Measurements from ENCODE around the gene ZNF549. TPM values are rescaled to one million over a fixed set of nuclear protein-coding genes. Genes with fewer than 3 reads are reported as not detected.

The ZNF549 gene
- total RNA-seq: 3.8 and 3.9 TPM in 2 replicates

DNA sequence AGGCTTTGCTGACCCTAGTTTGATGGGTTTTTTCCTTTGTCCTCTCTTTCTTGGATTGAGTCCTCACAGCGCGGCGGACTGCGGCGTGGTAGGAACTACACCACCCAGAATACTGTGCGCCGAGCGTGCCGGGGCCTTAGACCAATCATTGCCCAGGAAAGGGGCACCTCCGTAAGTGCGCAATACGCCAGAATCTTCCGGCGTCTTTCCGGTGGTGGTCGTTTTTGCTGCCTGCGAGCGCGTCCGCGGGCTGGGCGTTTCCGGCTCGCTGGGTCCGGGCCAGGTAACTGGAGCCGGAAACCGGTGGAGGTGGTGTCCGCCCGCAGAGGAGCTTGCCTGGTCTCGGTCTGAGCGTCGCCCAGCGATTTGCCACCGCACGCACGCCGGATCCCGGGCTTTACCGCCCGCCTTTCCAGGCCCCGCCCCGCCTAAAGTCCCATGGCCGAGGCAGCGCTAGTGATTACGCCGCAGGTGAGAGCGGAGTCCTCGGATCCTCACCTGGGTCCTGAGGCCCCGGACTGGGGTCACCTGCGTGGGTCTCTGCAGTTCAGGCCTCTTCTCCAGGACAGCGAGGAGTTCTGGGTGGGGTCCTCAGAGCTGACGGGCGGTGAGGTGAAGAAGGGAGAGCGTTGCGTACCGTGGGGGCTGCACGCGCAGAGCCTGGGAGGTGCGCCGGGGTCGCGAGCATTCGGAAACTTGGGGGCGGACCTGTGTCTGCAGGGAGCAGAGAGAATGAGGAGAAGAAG lies at the start of gene ZNF549:
Gene ZNF549 (plus strand): TSS at position 221 of the 746 bp plus-strand sequence. CDS start 218 bp downstream, at position 439.

DNA sequence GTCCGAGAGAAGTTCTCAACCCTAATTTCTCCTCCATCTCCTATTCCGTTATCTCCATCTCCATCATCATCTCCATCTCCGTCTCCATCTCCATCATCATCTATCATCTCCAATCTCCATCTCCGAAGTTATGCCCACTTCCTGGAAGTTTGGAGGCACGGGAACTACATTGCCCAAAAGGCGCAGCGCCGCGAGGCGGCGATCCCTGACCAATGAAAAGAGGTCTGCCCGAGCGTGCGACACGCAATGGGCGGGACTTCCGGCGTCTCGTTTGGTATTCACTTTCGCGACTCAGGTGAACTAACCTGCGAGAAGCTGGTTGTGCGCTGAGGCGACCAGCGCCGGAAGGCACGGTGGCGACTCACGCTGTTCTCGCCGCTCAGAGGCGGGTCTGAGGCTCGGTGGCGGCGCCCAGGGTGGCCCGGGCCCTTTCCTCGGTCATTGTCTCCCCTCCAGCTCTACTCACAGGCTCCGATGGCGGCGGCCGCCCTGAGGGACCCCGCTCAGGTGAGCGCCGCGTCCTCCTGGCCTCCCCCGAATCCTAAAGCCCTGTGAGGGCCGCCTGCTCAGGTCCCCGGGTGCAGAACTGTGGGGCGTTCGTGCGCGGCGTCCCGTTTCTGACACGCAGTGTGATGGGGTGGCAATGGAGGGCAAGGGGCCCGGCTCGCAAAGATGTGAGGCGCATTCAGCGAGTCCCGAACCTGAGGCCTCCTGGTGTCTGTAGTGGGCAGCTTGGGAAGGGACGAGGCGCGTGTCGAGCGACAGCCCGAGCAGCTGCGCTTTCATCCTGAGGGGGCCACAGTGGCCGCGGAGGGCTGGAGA lies 39.5 kb upstream of the ZNF549 start, which contains the start of gene ZNF419:
Gene ZNF419 (plus strand): TSS at position 274 of the 822 bp plus-strand sequence. CDS start 201 bp downstream, at position 475.

DNA sequence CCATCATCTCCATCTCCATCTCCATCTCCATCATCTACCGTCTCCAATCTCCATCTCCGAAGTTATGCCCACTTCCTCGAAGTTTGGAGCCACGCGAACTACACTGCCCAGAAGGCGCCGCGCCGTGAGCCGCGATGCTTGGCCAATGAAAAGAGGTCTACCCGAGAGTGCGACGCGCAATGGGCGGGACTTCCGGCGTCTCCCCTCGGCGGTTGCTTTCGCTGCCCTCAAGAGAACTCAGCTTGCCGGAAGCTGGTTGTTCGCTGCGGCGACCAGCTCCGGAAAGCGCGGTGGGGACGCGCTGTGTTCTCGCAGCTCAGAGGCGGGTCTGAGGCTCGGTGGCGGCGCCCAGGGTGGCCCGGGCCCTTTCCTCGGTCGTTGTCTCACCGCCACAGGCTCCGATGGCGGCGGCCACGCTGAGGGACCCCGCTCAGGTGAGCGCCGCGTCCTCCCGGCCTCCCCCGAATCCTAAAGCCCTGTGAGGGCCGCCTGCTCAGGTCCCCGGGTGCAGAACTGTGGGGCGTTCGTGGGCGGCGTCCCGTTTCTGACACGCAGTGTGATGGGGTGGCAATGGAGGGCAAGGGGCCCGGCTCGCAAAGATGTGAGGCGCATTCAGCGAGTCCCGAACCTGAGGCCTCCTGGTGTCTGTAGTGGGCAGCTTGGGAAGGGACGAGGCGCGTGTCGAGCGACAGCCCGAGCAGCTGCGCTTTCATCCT lies 27.3 kb upstream of the ZNF549 start, which contains the start of gene ZNF773:
Gene ZNF773 (plus strand): TSS at position 259 of the 716 bp plus-strand sequence. CDS start 143 bp downstream, at position 402.

DNA sequence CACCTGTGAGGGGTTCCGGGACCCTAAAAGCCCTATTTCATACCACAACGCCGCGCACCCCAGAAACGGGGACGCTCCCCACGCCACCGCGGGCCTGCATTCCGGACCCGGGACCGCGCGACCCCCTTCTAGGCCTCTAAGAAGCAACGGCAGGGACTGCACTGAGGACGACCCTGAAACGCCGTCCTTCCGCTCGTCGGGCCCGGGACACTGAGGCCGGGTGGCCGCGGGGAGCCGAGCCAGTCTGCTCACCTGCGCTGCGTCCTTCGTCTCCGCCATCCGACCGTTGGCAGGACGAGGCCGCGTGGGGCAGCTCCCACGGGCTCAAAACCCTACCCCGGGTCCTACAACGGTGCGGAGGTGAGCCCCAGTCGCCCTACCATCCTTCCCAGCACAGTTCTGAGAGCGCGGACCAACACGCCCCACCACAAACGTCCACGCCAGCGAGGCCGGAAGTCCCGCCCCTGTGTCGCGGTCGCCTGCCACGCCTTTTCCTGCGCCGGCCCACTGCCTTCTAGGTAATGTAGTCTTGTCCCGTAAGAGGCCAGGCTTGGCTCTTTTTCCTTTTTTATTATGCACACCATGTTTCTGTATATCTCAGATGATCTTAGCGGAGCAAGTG lies 32.4 kb downstream of the ZNF549 start, which contains the start of gene ZNF550:
Gene ZNF550 (minus strand): TSS at position 460 of the 622 bp plus-strand sequence. CDS start 181 bp downstream, at position 279.

DNA sequence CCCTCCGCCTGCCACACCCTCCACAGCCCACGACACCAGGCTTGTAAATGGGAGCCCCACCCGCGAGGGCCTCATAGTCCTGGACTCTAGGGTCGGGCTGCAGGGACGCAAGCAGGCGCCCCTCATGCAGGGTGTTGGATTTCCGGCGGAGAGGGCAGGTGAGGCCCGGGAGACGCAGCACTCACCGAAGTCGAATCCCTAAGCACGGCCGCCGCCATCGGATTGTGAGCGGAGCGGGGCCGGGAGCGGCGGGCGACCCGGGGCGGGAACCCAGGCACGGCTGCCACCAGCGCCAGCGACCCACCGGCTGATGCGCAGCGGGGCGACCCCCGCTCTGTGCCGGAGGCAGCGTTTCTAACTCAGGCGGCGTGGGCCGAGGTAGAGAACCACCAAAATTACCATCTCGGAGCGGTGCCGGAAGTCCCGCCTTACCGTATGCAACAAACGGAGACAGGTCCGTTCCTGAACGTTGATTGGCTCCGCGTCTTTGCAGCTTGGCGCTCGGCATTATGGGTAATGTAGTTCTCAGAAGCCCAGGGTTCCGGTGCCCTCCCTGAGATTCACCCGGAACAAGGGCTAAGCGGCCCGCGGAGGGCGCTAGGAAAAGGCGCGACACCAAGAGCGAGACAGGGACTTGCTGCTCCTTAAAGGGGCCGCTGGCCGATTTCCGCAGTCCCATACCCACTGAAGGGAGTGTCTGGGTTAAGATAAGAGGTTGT lies 51.5 kb downstream of the ZNF549 start, which contains the start of gene ZNF416:
Gene ZNF416 (minus strand): TSS at position 425 of the 719 bp plus-strand sequence. CDS start 207 bp downstream, at position 218.

DNA sequence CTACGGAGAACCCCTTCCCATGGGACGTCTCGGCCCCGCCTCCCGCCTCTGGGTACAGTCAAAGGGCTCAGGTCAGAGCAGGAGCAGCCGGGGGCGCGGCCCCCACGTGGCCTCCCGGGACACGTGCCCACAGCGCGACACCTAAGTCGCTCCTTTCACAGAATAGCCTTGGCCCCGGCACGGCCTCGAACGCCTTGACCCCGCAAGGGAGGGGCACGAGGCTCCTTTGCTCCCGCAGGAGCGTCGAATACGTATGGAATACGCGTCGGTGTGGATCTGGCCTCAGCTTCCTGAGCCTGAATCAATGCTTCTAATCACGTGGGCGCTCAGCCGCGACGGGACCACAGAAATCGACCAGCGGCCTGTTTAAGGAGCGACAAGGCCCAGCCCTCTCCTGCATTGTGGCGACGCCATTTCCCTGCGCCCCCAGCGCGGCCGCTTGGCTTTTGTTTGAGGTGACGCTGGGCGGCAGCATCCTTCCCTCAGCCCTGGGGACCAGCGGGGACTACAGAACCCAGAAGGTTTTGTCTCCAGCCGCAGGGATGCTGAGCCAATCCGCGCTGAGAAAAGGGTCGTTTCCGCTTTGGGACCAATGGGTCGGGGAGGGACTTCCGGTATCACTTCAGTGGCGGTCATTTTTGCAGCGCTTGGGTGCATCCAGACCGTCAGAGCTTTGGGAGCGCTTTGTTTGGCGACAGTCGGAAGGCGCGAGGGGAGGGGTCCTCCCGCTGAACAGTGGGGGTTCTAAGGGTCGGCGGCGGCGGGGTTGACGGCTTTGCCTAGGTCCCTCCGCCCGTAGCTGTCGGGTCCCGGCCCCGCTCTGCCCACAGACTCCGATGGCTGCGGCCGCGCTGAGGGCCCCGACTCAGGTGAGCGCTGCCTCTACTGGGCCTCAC lies 56.6 kb downstream of the ZNF549 start, which contains the start of gene ZIK1:
Gene ZIK1 (plus strand): TSS at position 625 of the 896 bp plus-strand sequence. CDS start 212 bp downstream, at position 837.

DNA sequence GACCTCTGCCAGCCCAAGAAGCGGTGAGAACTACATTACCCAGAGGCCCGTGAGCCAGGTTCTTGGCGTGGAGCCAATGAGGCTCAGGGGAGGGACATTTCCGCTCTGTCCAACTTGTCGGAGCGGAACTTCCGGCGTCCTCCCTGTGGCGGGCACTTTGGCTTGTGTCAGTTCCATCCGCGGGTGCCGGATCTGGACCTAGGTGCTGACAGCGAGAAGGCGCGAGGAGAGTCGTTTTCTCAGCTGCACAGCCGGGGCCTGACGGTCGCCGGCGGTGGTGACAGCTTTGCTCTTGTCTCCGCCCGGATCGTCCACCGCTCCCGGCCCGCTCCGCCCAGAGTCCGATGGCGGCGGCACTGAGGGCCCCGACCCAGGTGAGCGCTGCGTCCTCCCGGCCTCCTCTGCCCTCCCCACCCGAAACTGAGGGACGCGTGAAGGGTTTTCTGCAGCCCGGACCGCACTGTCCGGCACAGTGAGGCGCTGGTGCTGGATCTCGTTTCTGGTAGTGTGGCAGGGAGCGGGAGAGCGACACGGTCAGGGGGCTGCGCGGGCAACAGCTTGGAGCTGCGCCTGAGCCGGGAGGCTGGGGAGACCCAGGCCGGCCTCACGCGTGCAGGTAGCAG lies 72.7 kb downstream of the ZNF549 start, which contains the start of gene ZNF530:
Gene ZNF530 (plus strand): TSS at position 125 of the 623 bp plus-strand sequence. CDS start 4,461 bp downstream, outside the sequence.

Other genes with a start within 250 kb of the ZNF549 start
- gene ZNF460, start 246.9 kb upstream of the ZNF549 start, total RNA-seq: 26.8 and 33.3 TPM in 2 replicates
- 3.7 and 4.6 TPM in 2 replicates for gene ZNF543, start 206.9 kb upstream of the ZNF549 start, total RNA-seq
- gene ZNF304, start 176.1 kb upstream of the ZNF549 start, total RNA-seq: 5.4 and 6.5 TPM in 2 replicates
- 25.3 and 28.2 TPM in 2 replicates for gene TRAPPC2B, start 163.8 kb upstream of the ZNF549 start, total RNA-seq
- 2.1 and 3.8 TPM in 2 replicates for gene ZNF547, start 163.8 kb upstream of the ZNF549 start, total RNA-seq
- 14.4 and 28.1 TPM in 2 replicates for gene ZNF548, start 137.5 kb upstream of the ZNF549 start, total RNA-seq
- 1.9 and 4.3 TPM in 2 replicates for gene ZNF17, start 116.2 kb upstream of the ZNF549 start, total RNA-seq
- gene ZNF749, start 92.0 kb upstream of the ZNF549 start, total RNA-seq: 6.3 and 6.5 TPM in 2 replicates
- gene VN1R1, start 70.2 kb upstream of the ZNF549 start, total RNA-seq: 0.17 and 0.23 TPM in 2 replicates
- gene ZNF772, start 49.8 kb upstream of the ZNF549 start, total RNA-seq: 9.7 and 11.4 TPM in 2 replicates
- gene ZNF419, start 39.6 kb upstream of the ZNF549 start, total RNA-seq: 7.6 and 9.6 TPM in 2 replicates
- gene ZNF773, start 27.4 kb upstream of the ZNF549 start, total RNA-seq: 7.7 and 10.4 TPM in 2 replicates
- 2.6 and 2.8 TPM in 2 replicates for gene ZNF550, start 32.5 kb downstream of the ZNF549 start, total RNA-seq
- gene ZNF416, start 51.6 kb downstream of the ZNF549 start, total RNA-seq: 5.5 and 6.6 TPM in 2 replicates
- gene ZIK1, start 56.8 kb downstream of the ZNF549 start, total RNA-seq: 7.2 and 8.1 TPM in 2 replicates
- gene ZNF530, start 72.5 kb downstream of the ZNF549 start, total RNA-seq: 4.0 and 4.2 TPM in 2 replicates
- gene ZNF134, start 86.9 kb downstream of the ZNF549 start, total RNA-seq: 18.7 and 20.1 TPM in 2 replicates
- gene ZNF211, start 105.8 kb downstream of the ZNF549 start, total RNA-seq: 6.0 and 7.7 TPM in 2 replicates
- gene ZSCAN4, start 141.6 kb downstream of the ZNF549 start, total RNA-seq: not detected in 2 replicates
- gene ZNF551, start 154.6 kb downstream of the ZNF549 start, total RNA-seq: 5.8 and 14.0 TPM in 2 replicates
- 2.3 and 4.3 TPM in 2 replicates for gene ZNF154, start 181.8 kb downstream of the ZNF549 start, total RNA-seq
- 6.2 and 7.0 TPM in 2 replicates for gene ZNF671, start 200.3 kb downstream of the ZNF549 start, total RNA-seq
- 4.7 and 9.1 TPM in 2 replicates for gene ZNF776, start 219.5 kb downstream of the ZNF549 start, total RNA-seq
- gene ZNF586, start 242.3 kb downstream of the ZNF549 start, total RNA-seq: 4.7 and 12.6 TPM in 2 replicates

All from pericardium fibroblast (primary cell).